Fibroblast of the aortic adventitia (primary cell): ENCODE measurements around the gene RTKN2. TPM values are rescaled to one million over a fixed set of nuclear protein-coding genes. Genes with fewer than 3 reads are reported as not detected.

Source experiments
- DNase-seq: peaks from one replicate; pipeline ENCODE4 v3.0.0-alpha.2; 2010; ENCODE audit warnings: low read depth
- H3K4me3 ChIP-seq: 2 replicates; pipeline ENCODE4 v1.5.1; 2011; ENCODE audit warnings: low read depth, mild to moderate bottlenecking, control low read depth, low read length, moderate library complexity
- CTCF ChIP-seq: IDR thresholded peaks from 2 replicates; pipeline ENCODE4 v1.5.1; 2011; ENCODE audit warnings: mild to moderate bottlenecking, low read length, control low read depth, inconsistent platforms; ENCODE audit not compliant: insufficient read depth
- total RNA-seq: library from RNA; depleted of rRNA; stranded (reverse); fragments of >200 nt; gene quantifications from 2 replicates; pipeline ENCODE4 v1.2.3, GENCODE V29; 2012; ENCODE audit warnings: low replicate concordance

Gene RTKN2
- total RNA-seq, 1 donor, result 11.9 TPM

- no peak overlapping the region for H3K4me3 ChIP-seq
- TF ChIP-seq CTCF, result no peak
- no peak for DNase-seq
Observed at GRCh38 chr10:62170732-62171131, 97.9 kb downstream of the RTKN2 start.

GRCh38 chr10:62166331-62167131 lies 102.1 kb downstream of the RTKN2 start:
- TF ChIP-seq CTCF, result no peak
- H3K4me3 ChIP-seq, result no peak overlapping the region
- peak; percentile 85 for DNase-seq

GRCh38 chr10:62165803-62166202 lies 102.8 kb downstream of the RTKN2 start:
- DNase-seq, result no peak

GRCh38 chr10:62163024-62163423 lies 105.6 kb downstream of the RTKN2 start:
- no peak for TF ChIP-seq CTCF
- no peak overlapping the region for H3K4me3 ChIP-seq
- no peak for DNase-seq

More at GRCh38 chr10:62165803-62166202, 102.8 kb downstream of the RTKN2 start:
- H3K4me3 ChIP-seq, result no peak overlapping the region
- no peak for TF ChIP-seq CTCF

- DNase-seq, result no peak
- H3K4me3 ChIP-seq, result no peak overlapping the region
- no peak for TF ChIP-seq CTCF
Observed at GRCh38 chr10:62162261-62162981, 106.2 kb downstream of the RTKN2 start.

GRCh38 chr10:62159351-62159750 lies 109.3 kb downstream of the RTKN2 start:
- DNase-seq, result no peak
- H3K4me3 ChIP-seq, result no peak overlapping the region
- TF ChIP-seq CTCF, result no peak
